Mesenchymal stem cell (in vitro differentiated cells and primary cell): Measurements from ENCODE around the gene POLR1E.

Source experiments
- DNase-seq: peaks from one replicate; pipeline ENCODE4 v3.0.0-alpha.2; 2013
- H2AFZ ChIP-seq: one replicate; pipeline ENCODE4 v1.6.1; 2013; ENCODE audit warnings: low read depth, mild to moderate bottlenecking, control low read depth, inconsistent platforms, low read length, moderate library complexity
- H2AK5ac ChIP-seq: 2 replicates; pipeline ENCODE4 v1.6.1; 2013; ENCODE audit warnings: low read length, moderate library complexity, mild to moderate bottlenecking, inconsistent platforms; ENCODE audit not compliant: severe bottlenecking
- H2BK120ac ChIP-seq: one replicate; pipeline ENCODE4 v1.6.1; 2013; ENCODE audit warnings: low read depth, mild to moderate bottlenecking, inconsistent platforms, low read length, moderate library complexity
- H2BK12ac ChIP-seq, 2 experiments: one replicate each; pipeline ENCODE4 v1.6.1; 2013; ENCODE audit warnings: inconsistent platforms in 2 of 2, low read length in 2 of 2, mild to moderate bottlenecking in 2 of 2, moderate library complexity in 2 of 2, control low read depth in 1 of 2
- H2BK15ac ChIP-seq: one replicate; pipeline ENCODE4 v1.6.1; 2013; ENCODE audit warnings: mild to moderate bottlenecking, low read depth, inconsistent platforms; ENCODE audit not compliant: poor library complexity, severe bottlenecking
- H2BK5ac ChIP-seq: 2 replicates; pipeline ENCODE4 v1.6.1; 2013; ENCODE audit warnings: low read depth, mild to moderate bottlenecking, low read length, control low read depth, inconsistent platforms; ENCODE audit not compliant: poor library complexity, severe bottlenecking
- H3K14ac ChIP-seq, 2 experiments: one replicate each; pipeline ENCODE4 v1.6.1; 2013; ENCODE audit warnings: inconsistent platforms in 2 of 2, low read length in 2 of 2, control low read depth in 1 of 2, mild to moderate bottlenecking in 1 of 2, moderate library complexity in 1 of 2
- H3K18ac ChIP-seq, 2 experiments: one replicate each; pipeline ENCODE4 v1.6.1; 2013; ENCODE audit warnings: inconsistent platforms in 2 of 2, low read length in 2 of 2, control low read depth in 1 of 2, low read depth in 1 of 2, mild to moderate bottlenecking in 1 of 2
- H3K23ac ChIP-seq, 2 experiments: one replicate each; pipeline ENCODE4 v1.6.1; 2013; ENCODE audit warnings: inconsistent platforms in 2 of 2, low read length in 2 of 2, mild to moderate bottlenecking in 2 of 2, moderate library complexity in 2 of 2, control low read depth in 1 of 2
- H3K27ac ChIP-seq: 2 replicates; pipeline ENCODE4 v1.5.1; 2013; ENCODE audit warnings: mild to moderate bottlenecking, moderate library complexity, low read length, control low read depth, inconsistent platforms; ENCODE audit not compliant: poor library complexity, severe bottlenecking
- H3K27me3 ChIP-seq, 2 experiments: 2 replicates each; pipeline versions ENCODE4 v1.6.1 to v1.7.0; 2013; ENCODE audit warnings: low read length in 2 of 2, mild to moderate bottlenecking in 2 of 2, moderate library complexity in 2 of 2, control low read depth in 1 of 2, inconsistent platforms in 1 of 2; ENCODE audit not compliant: control insufficient read depth in 1 of 2, insufficient read depth in 1 of 2
- H3K36me3 ChIP-seq, 2 experiments: 2 replicates each; pipeline versions ENCODE4 v1.6.1 to v1.7.0; 2013; ENCODE audit warnings: low read length in 2 of 2, control low read depth in 1 of 2, inconsistent platforms in 1 of 2, low read depth in 1 of 2, mild to moderate bottlenecking in 1 of 2; ENCODE audit not compliant: insufficient read depth in 2 of 2, control insufficient read depth in 1 of 2
- H3K4ac ChIP-seq, 2 experiments: one replicate each; pipeline ENCODE4 v1.6.1; 2013; ENCODE audit warnings: inconsistent platforms in 2 of 2, low read length in 2 of 2, mild to moderate bottlenecking in 2 of 2, moderate library complexity in 2 of 2, control low read depth in 1 of 2, low read depth in 1 of 2
- H3K4me1 ChIP-seq: 2 replicates; pipeline ENCODE4 v1.6.1; 2013; ENCODE audit warnings: low read depth, low read length, control low read depth; ENCODE audit not compliant: control insufficient read depth, insufficient read depth
- H3K4me2 ChIP-seq: 2 replicates; pipeline ENCODE4 v1.6.1; 2013; ENCODE audit warnings: low read length, mild to moderate bottlenecking, inconsistent platforms; ENCODE audit not compliant: poor library complexity, severe bottlenecking
- H3K4me3 ChIP-seq, 2 experiments: 2 replicates each; pipeline versions ENCODE4 v1.5.1 to v1.7.0; 2013; ENCODE audit warnings: low read length in 2 of 2, mild to moderate bottlenecking in 2 of 2, control low read depth in 1 of 2, low read depth in 1 of 2; ENCODE audit not compliant: insufficient read depth in 1 of 2
- H3K79me1 ChIP-seq: replicated peaks from 2 replicates; pipeline ENCODE4 v1.6.1; 2013; ENCODE audit warnings: mild to moderate bottlenecking, control low read depth, low read length, inconsistent platforms; ENCODE audit not compliant: poor library complexity, severe bottlenecking
- H3K9ac ChIP-seq: 2 replicates; pipeline ENCODE4 v1.7.0; 2013; ENCODE audit warnings: mild to moderate bottlenecking, low read length, moderate library complexity
- H3K9me3 ChIP-seq: 2 replicates; pipeline ENCODE4 v1.7.0; 2013; ENCODE audit warnings: mild to moderate bottlenecking, low read length; ENCODE audit not compliant: control insufficient read depth
- H4K8ac ChIP-seq: one replicate; pipeline ENCODE4 v1.6.1; 2013; ENCODE audit warnings: inconsistent platforms, mild to moderate bottlenecking, low read length, moderate library complexity
- H4K91ac ChIP-seq: one replicate; pipeline ENCODE4 v1.6.1; 2013; ENCODE audit warnings: mild to moderate bottlenecking, low read length, inconsistent platforms
- WGBS: methylation state at CpG from one replicate; pipeline ENCODE4 v1.1.7; 2013; ENCODE audit warnings: mixed read lengths; 5-methylcytosine and 5-hydroxymethylcytosine counted together

Gene POLR1E

GRCh38 chr9:37550781-37551180 lies 65.0 kb downstream of the POLR1E start:
- H3K14ac ChIP-seq = no peak overlapping the region
- H3K4ac ChIP-seq = no peak overlapping the region
- H3K9me3 ChIP-seq = no peaks in the 10 kb centered on the region
- peak; percentile 5 for DNase-seq
- H3K4me1 ChIP-seq = peaks cover 5% of the 10 kb centered on the region
- H3K36me3 ChIP-seq = no peaks in the 10 kb centered on the region
- no peak overlapping the region for H3K27ac ChIP-seq
- H2BK15ac ChIP-seq = no peak overlapping the region
- H2BK5ac ChIP-seq = no peak overlapping the region
- no peak overlapping the region for H3K23ac ChIP-seq
- no peak overlapping the region for H3K9ac ChIP-seq
- no peak overlapping the region for H3K18ac ChIP-seq
- H3K4me2 ChIP-seq = no peak overlapping the region
- WGBS = 90% methylated on average over 1 of the region's 1 CpG
- H3K79me1 ChIP-seq = peaks cover 6% of the 10 kb centered on the region
- no peak overlapping the region for H2BK12ac ChIP-seq
- H3K27me3 ChIP-seq = no peaks in the 10 kb centered on the region
- H2AK5ac ChIP-seq = no peak overlapping the region
- H3K4me3 ChIP-seq = no peak overlapping the region
- H4K91ac ChIP-seq = no peak overlapping the region
- no peak overlapping the region for H4K8ac ChIP-seq
- H2AFZ ChIP-seq = no peak overlapping the region
- H2BK120ac ChIP-seq = no peak overlapping the region

DNA sequence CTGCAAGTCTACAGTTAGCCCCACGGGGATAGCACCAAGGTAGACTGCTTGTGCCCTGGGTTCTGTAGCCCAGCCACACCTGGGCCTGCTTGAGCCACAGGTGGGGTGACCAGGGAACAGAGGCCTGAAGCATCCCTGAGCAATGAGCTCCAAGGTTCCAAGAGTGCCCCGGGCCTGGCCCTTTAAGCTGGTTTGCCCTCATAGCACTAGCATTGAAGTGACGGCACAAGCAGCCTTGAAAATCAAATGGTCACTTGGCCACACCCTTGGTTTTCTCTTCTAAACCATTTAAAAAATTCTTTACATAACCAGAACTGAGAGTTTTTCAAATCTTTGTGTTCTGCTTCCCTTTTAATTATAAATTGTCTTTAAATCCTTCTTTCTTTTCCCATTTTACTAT lies 65.7 kb downstream of the POLR1E start:
- H4K91ac ChIP-seq = no peak overlapping the region
- H3K9ac ChIP-seq = no peak overlapping the region
- DNase-seq = no peak
- H3K79me1 ChIP-seq = peaks cover 4% of the 10 kb centered on the region
- no peak overlapping the region for H3K4ac ChIP-seq
- no peak overlapping the region for H2BK120ac ChIP-seq
- no peak overlapping the region for H3K14ac ChIP-seq
- no peak overlapping the region for H3K23ac ChIP-seq
- peaks cover 5% of the 10 kb centered on the region for H3K4me1 ChIP-seq
- H4K8ac ChIP-seq = no peak overlapping the region
- no peak overlapping the region for H3K18ac ChIP-seq
- no peaks in the 10 kb centered on the region for H3K9me3 ChIP-seq
- WGBS = 92% methylated on average over 3 of the region's 3 CpGs
- H2AFZ ChIP-seq = no peak overlapping the region
- H3K36me3 ChIP-seq = no peaks in the 10 kb centered on the region
- no peak overlapping the region for H3K4me3 ChIP-seq
- H2BK15ac ChIP-seq = no peak overlapping the region
- H3K27me3 ChIP-seq = no peaks in the 10 kb centered on the region
- no peak overlapping the region for H3K4me2 ChIP-seq
- H3K27ac ChIP-seq = no peak overlapping the region
- no peak overlapping the region for H2AK5ac ChIP-seq
- no peak overlapping the region for H2BK5ac ChIP-seq
- no peak overlapping the region for H2BK12ac ChIP-seq

- Histone ChIP-seq H3K79me1 (peaks cover 6% of the 10 kb centered on the region), H3K18ac (no peak overlapping the region), H2BK5ac (no peak overlapping the region), H2BK15ac (no peak overlapping the region), H2BK12ac (no peak overlapping the region), H3K23ac (no peak overlapping the region), H2AK5ac (no peak overlapping the region), H4K8ac (no peak overlapping the region), H3K4me1 (peaks cover 5% of the 10 kb centered on the region), H3K4me3 (no peak overlapping the region), H3K36me3 (no peaks in the 10 kb centered on the region), H3K14ac (no peak overlapping the region), H3K27ac (no peak overlapping the region), H3K9me3 (no peaks in the 10 kb centered on the region), H2AFZ (no peak overlapping the region), H3K9ac (no peak overlapping the region), H3K4ac (no peak overlapping the region), H2BK120ac (no peak overlapping the region), H3K4me2 (no peak overlapping the region), H3K27me3 (no peaks in the 10 kb centered on the region), H4K91ac (no peak overlapping the region)
- WGBS = 91% methylated on average over 2 of the region's 2 CpGs
- DNase-seq = no peak
Measured at GRCh38 chr9:37551888-37552287, 66.1 kb downstream of the POLR1E start.
